HCEC 1CT (cell line): ENCODE measurements around the gene ABAT.

Experiments
- DNase-seq: peaks from one replicate; pipeline ENCODE4 v3.0.0-alpha.2; 2017

ABAT gene

GRCh38 chr16:8649829-8650554, 24.4 kb upstream of the ABAT start:
- no peak for DNase-seq

GRCh38 chr16:8651958-8652357, 22.5 kb upstream of the ABAT start:
- peak; percentile 7 for DNase-seq

GRCh38 chr16:8655184-8655717, 19.2 kb upstream of the ABAT start:
- DNase-seq = peak; percentile 15

- no peak for DNase-seq
Measured at GRCh38 chr16:8656376-8656775, 18.0 kb upstream of the ABAT start.

GRCh38 chr16:8660841-8661301, 13.5 kb upstream of the ABAT start:
- peak; percentile 26 for DNase-seq

GRCh38 chr16:8661703-8662102, 12.7 kb upstream of the ABAT start:
- DNase-seq = no peak

- DNase-seq = no peak
Measured at GRCh38 chr16:8663192-8664089, 11.0 kb upstream of the ABAT start.

GRCh38 chr16:8665529-8665928, 8.9 kb upstream of the ABAT start:
- DNase-seq = no peak

- no peak for DNase-seq
Measured at GRCh38 chr16:8667492-8667891, 6.9 kb upstream of the ABAT start.

GRCh38 chr16:8668113-8668512, 6.3 kb upstream of the ABAT start:
- DNase-seq = no peak

GRCh38 chr16:8669481-8669880, 4.9 kb upstream of the ABAT start:
- no peak for DNase-seq

- DNase-seq = no peak
Measured at GRCh38 chr16:8670014-8670560, 4.3 kb upstream of the ABAT start.

- DNase-seq = no peak
Measured at GRCh38 chr16:8673611-8674412, 605 bp upstream of the ABAT start.

- DNase-seq = no peak
Measured at GRCh38 chr16:8675183-8676159, 1.1 kb downstream of the ABAT start.

- no peak for DNase-seq
Measured at GRCh38 chr16:8676160-8676547, 1.7 kb downstream of the ABAT start.

- DNase-seq = no peak
Measured at GRCh38 chr16:8676737-8677375, 2.4 kb downstream of the ABAT start.

- peak; percentile 2 for DNase-seq
Measured at GRCh38 chr16:8677481-8677880, 3.1 kb downstream of the ABAT start.

- peak; percentile 34 for DNase-seq
Measured at GRCh38 chr16:8678068-8678927, 3.9 kb downstream of the ABAT start.

GRCh38 chr16:8679151-8679550, 4.7 kb downstream of the ABAT start:
- no peak for DNase-seq
